Measurements from ENCODE around the gene NKX2-2. TPM values are rescaled to one million over a fixed set of nuclear protein-coding genes. Genes with fewer than 3 reads are reported as not detected.

Gene NKX2-2
- total and polyA plus RNA-seq, 3 experiments from 2014 or later, result not detected

DNA sequence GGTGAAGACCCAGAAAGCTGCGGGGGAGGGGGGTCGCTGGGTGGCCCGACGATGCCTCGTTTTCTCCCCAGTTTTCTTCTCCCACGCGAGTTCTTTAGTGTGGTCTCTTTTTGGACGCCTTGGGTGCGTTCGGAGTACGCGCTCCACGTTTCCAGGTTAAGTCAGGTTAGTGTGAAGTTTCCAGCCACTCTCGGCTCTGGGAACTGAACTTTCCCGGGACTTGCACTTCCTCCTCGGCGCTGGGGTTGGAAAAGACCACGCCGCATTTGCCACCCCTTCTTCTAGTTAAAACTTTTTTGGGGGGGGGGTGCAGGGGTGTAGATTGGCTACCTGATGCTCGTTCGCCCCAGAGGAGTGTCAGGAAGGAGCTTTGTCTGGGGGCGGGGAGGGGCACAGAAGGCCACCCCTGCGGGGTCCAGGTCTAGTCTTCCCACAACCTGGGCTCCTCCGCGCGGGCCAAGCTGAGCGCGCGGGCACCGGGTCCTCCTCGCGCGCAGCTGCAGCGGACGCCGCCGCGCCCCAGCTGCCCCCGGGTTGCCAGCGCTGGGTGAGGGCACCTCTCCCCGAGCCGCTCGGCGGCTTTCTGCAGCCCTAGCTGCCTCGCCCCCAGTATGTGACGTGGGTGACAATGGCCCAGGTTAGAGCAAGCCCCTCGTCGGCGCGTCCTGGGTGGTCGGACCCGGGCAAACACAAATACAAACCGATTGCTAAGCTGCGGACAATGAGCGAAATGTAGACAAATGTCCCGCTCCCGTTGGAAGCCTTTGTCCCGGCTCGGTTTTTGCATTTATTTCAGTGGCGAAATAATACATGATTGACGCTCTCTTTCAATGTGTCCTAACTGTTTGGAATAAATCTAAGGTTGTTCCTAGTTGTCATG is 1.7 kb upstream of the NKX2-2 start:
- peaks cover 33% of the 10 kb centered on the region for H3K4me1 ChIP-seq (ENCODE audit: insufficient read depth, low read length)
- no peak overlapping the region for H3K4me3 ChIP-seq (ENCODE audit: low read length)
- DNase-seq, result no peak
- CTCF ChIA-PET, result interaction anchor here (0.9 to 1.9 kb wide), 2 partner anchors 10 kb away, joined by 4 to 5 read pairs; no protein-coding TSS in a partner anchor
- Mint-ChIP-seq H3K4me1 (peaks cover 22 to 43% (median 35%) of the 10 kb centered on the region in 3 donors), H3K9me3 (no peaks in the 10 kb centered on the region), H3K36me3 (no peaks in the 10 kb centered on the region), H3K27me3 (peaks cover 68 to 79% of the 10 kb centered on the region in 2 donors), H3K27ac (no peak overlapping the region), H3K4me3 (peak overlapping the region in 3 of 7 donors; percentile 19 to 36 (median 28))
- no peak overlapping the region for H3K27ac ChIP-seq (ENCODE audit: low read depth, low read length)
- H3K27me3 ChIP-seq (ENCODE audit: insufficient read depth, low read length, poor library complexity, severe bottlenecking), result peaks cover 60% of the 10 kb centered on the region
- no peaks in the 10 kb centered on the region for H3K36me3 ChIP-seq (ENCODE audit: insufficient read depth, low read length)
- POLR2A ChIA-PET, result no interaction called here
- no peaks in the 10 kb centered on the region for H3K9me3 ChIP-seq (ENCODE audit: low read length)

DNA sequence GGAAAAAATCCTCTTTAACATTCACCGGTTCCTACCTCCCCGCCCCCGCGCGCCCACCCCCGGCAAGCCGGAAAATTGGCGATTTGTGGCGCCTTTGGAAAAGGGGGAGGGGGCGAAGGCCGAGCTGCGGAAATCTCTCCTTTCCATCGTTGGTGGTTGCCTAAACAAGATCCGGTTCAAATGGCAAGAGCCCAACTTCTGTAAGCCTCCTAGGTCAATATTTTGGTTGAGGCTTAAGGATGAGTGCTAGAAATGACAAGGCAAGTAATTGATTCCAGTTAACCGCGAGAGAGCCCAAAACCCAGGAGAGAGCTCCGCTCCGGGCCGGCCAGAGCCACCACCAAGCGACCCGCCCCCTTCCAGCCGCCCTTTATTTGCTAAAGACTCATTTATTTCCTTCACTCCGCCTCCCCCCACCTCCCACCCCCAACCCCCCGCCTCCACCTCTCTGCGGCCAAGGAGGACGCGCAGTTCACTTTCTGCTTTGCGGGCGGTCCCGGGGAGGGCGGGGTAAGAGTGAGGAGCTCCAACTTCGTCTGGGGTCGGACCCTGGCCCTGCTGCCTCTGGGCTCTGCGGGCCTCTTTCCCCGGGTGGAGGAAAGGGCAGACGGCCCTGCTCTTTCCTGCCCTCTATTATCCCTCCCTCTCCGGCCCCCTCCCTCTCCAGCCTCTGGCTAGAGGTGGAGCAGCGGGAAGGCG is 838 bp upstream of the NKX2-2 start:
- peaks cover 56% of the 10 kb centered on the region for H3K27me3 ChIP-seq (ENCODE audit: insufficient read depth, low read length, poor library complexity, severe bottlenecking)
- no peak for DNase-seq
- no peaks in the 10 kb centered on the region for H3K36me3 ChIP-seq (ENCODE audit: insufficient read depth, low read length)
- no peaks in the 10 kb centered on the region for H3K36me3 Mint-ChIP-seq
- peak overlapping the region in 4 of 7 donors; percentile 31 to 67 (median 64) for H3K4me3 Mint-ChIP-seq
- no peaks in the 10 kb centered on the region for H3K9me3 ChIP-seq (ENCODE audit: low read length)
- no peak overlapping the region for H3K27ac ChIP-seq (ENCODE audit: low read depth, low read length)
- H3K27me3 Mint-ChIP-seq, result peaks cover 67 to 78% of the 10 kb centered on the region in 2 donors
- peaks cover 40% of the 10 kb centered on the region for H3K4me1 ChIP-seq (ENCODE audit: insufficient read depth, low read length)
- CTCF ChIA-PET, result interaction anchor here (0.7 to 1.9 kb wide), 2 partner anchors 9 kb away, joined by 3 to 5 read pairs; no protein-coding TSS in a partner anchor
- no peak overlapping the region for H3K4me3 ChIP-seq (ENCODE audit: low read length)
- POLR2A ChIA-PET, result no interaction called here
- H3K9me3 Mint-ChIP-seq, result no peaks in the 10 kb centered on the region
- H3K4me1 Mint-ChIP-seq, result peaks cover 27 to 50% (median 43%) of the 10 kb centered on the region in 3 donors
- H3K27ac Mint-ChIP-seq, result peak overlapping the region in 1 of 8 donors; percentile 58

DNA sequence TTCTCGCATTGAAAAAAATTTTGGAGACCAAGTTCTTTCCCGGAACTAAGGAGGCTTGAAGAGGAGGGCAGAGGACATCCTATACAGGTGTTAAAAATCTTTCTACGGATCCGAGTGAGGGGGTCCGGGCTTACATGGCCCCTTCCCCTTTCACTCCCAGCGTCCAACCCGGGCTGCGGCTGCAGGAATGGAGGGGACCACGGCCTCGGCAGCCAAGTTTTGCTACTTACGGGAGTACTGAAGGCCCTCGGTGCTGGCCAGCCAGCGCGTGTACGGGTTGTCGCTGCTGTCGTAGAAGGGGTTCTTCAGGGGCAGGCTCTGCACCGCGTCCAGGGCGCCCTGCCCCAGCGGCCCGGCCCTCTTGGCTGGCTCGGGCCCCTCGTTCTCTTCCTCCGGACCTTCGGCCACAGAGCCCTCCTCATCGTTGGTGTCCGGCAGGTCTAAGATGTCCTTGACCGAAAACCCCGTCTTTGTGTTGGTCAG is 642 bp downstream of the NKX2-2 start:
- Histone ChIP-seq H3K27ac (ENCODE audit: low read depth, low read length) (no peak overlapping the region), H3K9me3 (ENCODE audit: low read length) (no peaks in the 10 kb centered on the region)
- CTCF ChIA-PET, result interaction anchor here (1.9 kb wide), 1 partner anchor 277 kb away, joined by 8 read pairs; no protein-coding TSS in a partner anchor

DNA sequence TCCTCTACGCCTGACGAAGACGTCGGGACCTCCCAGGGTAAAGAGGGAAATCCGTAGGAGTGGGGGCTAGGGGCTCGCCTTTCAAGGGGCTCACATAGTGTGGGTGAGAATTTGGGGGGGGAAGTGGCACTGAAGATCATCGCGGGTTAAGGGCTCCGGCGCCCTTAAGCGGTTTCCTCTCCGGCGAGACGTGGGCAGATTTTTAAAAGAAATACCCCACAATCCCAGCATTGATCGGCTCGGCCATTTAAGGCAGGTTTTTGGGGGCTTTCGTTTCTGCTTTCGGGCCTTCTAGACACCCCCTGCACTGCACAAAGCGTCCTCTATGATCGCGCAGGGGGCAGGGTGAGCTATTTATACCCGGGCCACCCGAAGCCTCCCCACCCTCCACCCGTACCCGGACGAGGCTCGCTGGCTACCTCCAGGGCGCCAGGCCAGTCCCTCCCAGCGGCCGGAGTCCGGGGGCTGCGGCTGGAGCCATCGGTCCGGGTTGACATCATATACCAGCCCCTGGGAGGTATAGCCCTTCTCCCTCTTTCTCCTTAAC is 1.2 kb downstream of the NKX2-2 start:
- Mint-ChIP-seq H3K9me3 (peaks cover 0 to 6% (median 0%) of the 10 kb centered on the region in 5 donors), H3K4me1 (peaks cover 32 to 58% (median 46%) of the 10 kb centered on the region in 3 donors), H3K27me3 (peaks cover 62 to 77% of the 10 kb centered on the region in 2 donors), H3K36me3 (no peaks in the 10 kb centered on the region), H3K4me3 (peak overlapping the region; percentile 41 to 74 (median 60)), H3K27ac (no peak overlapping the region)
- Histone ChIP-seq H3K4me3 (ENCODE audit: low read length) (no peak overlapping the region), H3K4me1 (ENCODE audit: insufficient read depth, low read length) (peaks cover 45% of the 10 kb centered on the region), H3K27me3 (ENCODE audit: insufficient read depth, low read length, poor library complexity, severe bottlenecking) (peaks cover 57% of the 10 kb centered on the region), H3K9me3 (ENCODE audit: low read length) (no peaks in the 10 kb centered on the region), H3K27ac (ENCODE audit: low read depth, low read length) (no peak overlapping the region), H3K36me3 (ENCODE audit: insufficient read depth, low read length) (no peaks in the 10 kb centered on the region)
- CTCF ChIA-PET, result interaction anchor here (1.9 kb wide), 1 partner anchor 277 kb away, joined by 8 read pairs; no protein-coding TSS in a partner anchor
- DNase-seq, result no peak
- POLR2A ChIA-PET, result no interaction called here

More for the DNA sequence above, 642 bp downstream of the NKX2-2 start:
- no peak for DNase-seq
- Mint-ChIP-seq H3K9me3 (peaks cover 0 to 1% (median 0%) of the 10 kb centered on the region in 5 donors), H3K27me3 (peaks cover 63 to 77% of the 10 kb centered on the region in 2 donors), H3K27ac (no peak overlapping the region), H3K36me3 (no peaks in the 10 kb centered on the region), H3K4me1 (peaks cover 32 to 59% (median 49%) of the 10 kb centered on the region in 3 donors), H3K4me3 (peak overlapping the region in 6 of 7 donors; percentile 41 to 69 (median 63))
- peaks cover 45% of the 10 kb centered on the region for H3K4me1 ChIP-seq (ENCODE audit: insufficient read depth, low read length)
- H3K36me3 ChIP-seq (ENCODE audit: insufficient read depth, low read length), result no peaks in the 10 kb centered on the region
- no peak overlapping the region for H3K4me3 ChIP-seq (ENCODE audit: low read length)
- H3K27me3 ChIP-seq (ENCODE audit: insufficient read depth, low read length, poor library complexity, severe bottlenecking), result peaks cover 58% of the 10 kb centered on the region
- POLR2A ChIA-PET, result no interaction called here

DNA sequence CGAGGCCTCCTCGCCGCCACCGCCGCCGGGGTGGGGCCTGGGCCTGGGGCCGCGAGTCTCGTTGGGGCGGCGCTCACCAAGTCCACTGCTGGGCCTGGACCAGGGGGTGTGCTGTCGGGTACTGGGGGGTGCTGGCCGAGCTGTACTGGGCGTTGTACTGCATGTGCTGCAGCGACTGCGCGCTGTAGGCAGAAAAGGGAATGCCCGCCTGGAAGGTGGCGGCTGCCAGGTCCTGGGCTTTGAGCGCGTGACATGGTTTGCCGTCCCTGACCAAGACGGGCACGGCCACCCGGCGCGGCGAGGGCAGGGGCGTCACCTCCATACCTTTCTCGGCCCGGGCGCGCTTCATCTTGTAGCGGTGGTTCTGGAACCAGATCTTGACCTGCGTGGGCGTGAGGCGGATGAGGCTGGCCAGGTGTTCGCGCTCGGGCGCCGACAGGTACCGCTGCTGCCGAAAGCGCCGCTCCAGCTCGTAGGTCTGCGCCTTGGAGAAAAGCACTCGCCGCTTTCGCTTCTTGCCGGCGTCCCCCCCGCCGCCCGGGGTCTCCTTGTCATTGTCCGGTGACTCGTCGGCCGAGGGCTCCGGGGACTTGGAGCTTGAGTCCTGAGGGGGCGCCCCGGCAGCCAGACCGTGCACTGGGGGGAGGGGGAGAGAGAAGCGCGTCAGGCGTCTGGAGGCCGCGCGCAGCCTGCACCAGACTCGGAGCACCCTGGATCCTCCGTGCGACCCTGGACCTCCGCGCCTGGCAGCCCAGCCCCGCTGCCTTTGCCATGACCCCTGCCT is 1.8 kb downstream of the NKX2-2 start:
- Histone ChIP-seq H3K27me3 (ENCODE audit: insufficient read depth, low read length, poor library complexity, severe bottlenecking) (peaks cover 57% of the 10 kb centered on the region), H3K4me3 (ENCODE audit: low read length) (no peak overlapping the region), H3K36me3 (ENCODE audit: insufficient read depth, low read length) (no peaks in the 10 kb centered on the region), H3K9me3 (ENCODE audit: low read length) (no peaks in the 10 kb centered on the region), H3K4me1 (ENCODE audit: insufficient read depth, low read length) (peaks cover 41% of the 10 kb centered on the region), H3K27ac (ENCODE audit: low read depth, low read length) (no peak overlapping the region)
- peaks cover 65 to 77% of the 10 kb centered on the region in 2 donors for H3K27me3 Mint-ChIP-seq
- peaks cover 0 to 6% (median 0%) of the 10 kb centered on the region in 5 donors for H3K9me3 Mint-ChIP-seq
- no peak for DNase-seq
- H3K27ac Mint-ChIP-seq, result no peak overlapping the region
- POLR2A ChIA-PET, result interaction anchor here (0.6 kb wide), 1 partner anchor 48 kb away, joined by 3 read pairs; no protein-coding TSS in a partner anchor
- CTCF ChIA-PET, result interaction anchor here (1.9 kb wide), 1 partner anchor 276 kb away, joined by 8 read pairs; no protein-coding TSS in a partner anchor
- peaks cover 34 to 59% (median 45%) of the 10 kb centered on the region in 3 donors for H3K4me1 Mint-ChIP-seq
- H3K4me3 Mint-ChIP-seq, result peak overlapping the region; percentile 27 to 74 (median 61)
- H3K36me3 Mint-ChIP-seq, result no peaks in the 10 kb centered on the region

DNA sequence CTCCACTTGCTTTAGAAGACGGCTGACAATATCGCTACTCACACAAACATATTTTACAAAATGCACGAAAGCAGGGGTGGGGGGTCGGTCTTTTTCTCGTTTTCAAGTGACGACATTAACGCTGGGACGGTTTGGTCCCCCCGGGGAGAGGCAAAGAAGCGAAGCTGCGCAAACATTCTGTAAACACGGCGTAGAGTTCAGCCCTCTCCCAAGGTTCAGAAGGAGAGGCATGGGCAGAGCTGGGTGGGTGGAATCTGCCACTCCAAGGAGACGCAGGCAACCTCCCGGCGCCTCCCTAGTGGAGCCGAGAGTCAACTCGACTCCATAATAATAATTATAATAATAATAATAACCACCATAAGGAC is 2.4 kb downstream of the NKX2-2 start:
- ChIA-PET POLR2A (interaction anchor here (0.6 kb wide), 1 partner anchor 49 kb away, joined by 3 read pairs; no protein-coding TSS in a partner anchor), CTCF (no interaction called here)
- Histone ChIP-seq H3K36me3 (ENCODE audit: insufficient read depth, low read length) (no peaks in the 10 kb centered on the region), H3K4me3 (ENCODE audit: low read length) (no peak overlapping the region), H3K9me3 (ENCODE audit: low read length) (no peaks in the 10 kb centered on the region), H3K27ac (ENCODE audit: low read depth, low read length) (no peak overlapping the region), H3K27me3 (ENCODE audit: insufficient read depth, low read length, poor library complexity, severe bottlenecking) (peaks cover 51% of the 10 kb centered on the region), H3K4me1 (ENCODE audit: insufficient read depth, low read length) (peaks cover 36% of the 10 kb centered on the region)
- Mint-ChIP-seq H3K4me1 (peaks cover 38 to 65% (median 50%) of the 10 kb centered on the region in 3 donors), H3K27me3 (peaks cover 66 to 77% of the 10 kb centered on the region in 2 donors), H3K4me3 (peak overlapping the region in 5 of 7 donors; percentile 18 to 68 (median 45)), H3K36me3 (no peaks in the 10 kb centered on the region), H3K9me3 (peaks cover 0 to 6% (median 0%) of the 10 kb centered on the region in 5 donors), H3K27ac (no peak overlapping the region)
- no peak for DNase-seq
